Naive thymus-derived CD8-positive, alpha-beta T cell (primary cell): ENCODE results near the gene ERI2. TPM values are rescaled to one million over a fixed set of nuclear protein-coding genes. Genes with fewer than 3 reads are reported as not detected.
"Not testable (repeated sequence)": the region's sequence is repeated elsewhere in the genome, so short reads cannot be mapped to it uniquely, and the experiment has no call there.

Experiments
- ATAC-seq, 2 donors: fragments of 150-1000 bp; cut with Tn5 transposase in 1 of 2; sonication (Bioruptor Pico), chemical (Tn5 transposase) in 1 of 2; 1 replicate in 1 of 2; 2 replicates in 1 of 2; pipeline ENCODE4 v1.10.0; 2021; ENCODE audit warnings: mild to moderate bottlenecking in 2 of 2, moderate library complexity in 2 of 2
- POLR2A ChIA-PET: fragments of 350-600 bp; sonication (Branson Sonifier 250); formaldehyde crosslinking; loops from one replicate; lab custom pipeline; 2021; ENCODE audit warnings: antibody characterized with exemption; lab: Charles Lee
- DNase-seq, 10 donors: peaks; one replicate each; pipeline versions ENCODE4 v3.0.0 to v3.0.0-alpha.2; 2020 to 2022
- H3K27ac Mint-ChIP-seq, 10 donors: one replicate each; pipeline ENCODE4 v1.8.0; 2020 to 2022; ENCODE audit warnings: mild to moderate bottlenecking in 10 of 10, mixed read lengths in 10 of 10, moderate library complexity in 4 of 10, inconsistent platforms in 1 of 10
- H3K27me3 Mint-ChIP-seq, 5 donors: one replicate each; pipeline ENCODE4 v1.8.0; 2021 to 2022; ENCODE audit warnings: mixed read lengths in 5 of 5
- H3K36me3 Mint-ChIP-seq, 3 donors: one replicate each; pipeline ENCODE4 v1.8.0; 2020 to 2022; ENCODE audit warnings: mixed read lengths in 3 of 3, mild to moderate bottlenecking in 2 of 3, inconsistent platforms in 1 of 3
- H3K4me1 Mint-ChIP-seq, 4 donors: one replicate each; pipeline ENCODE4 v1.8.0; 2021 to 2022; ENCODE audit warnings: mixed read lengths in 4 of 4
- H3K4me3 Mint-ChIP-seq, 10 donors: one replicate each; pipeline ENCODE4 v1.8.0; 2020 to 2022; ENCODE audit warnings: mild to moderate bottlenecking in 10 of 10, mixed read lengths in 10 of 10, moderate library complexity in 6 of 10, inconsistent platforms in 1 of 10
- H3K9me3 Mint-ChIP-seq, 9 donors: one replicate each; pipeline ENCODE4 v1.8.0; 2020 to 2022; ENCODE audit warnings: mixed read lengths in 9 of 9, mild to moderate bottlenecking in 3 of 9, inconsistent platforms in 1 of 9, moderate library complexity in 1 of 9
- polyA plus RNA-seq, 3 donors: library from polyadenylated mRNA; unstranded; fragments of 300-500 nt; fragmentation: Illumina TruSeq; gene quantifications; one replicate each; pipeline ENCODE4 v1.2.3, GENCODE V29; 2021
- total RNA-seq, 8 experiments: library from RNA in 2 of 8; stranded (reverse) in 2 of 8; gene quantifications; one replicate each; pipeline ENCODE4 v1.2.3 and lab custom pipeline; 2021 to 2026

The ERI2 gene
- total and polyA plus RNA-seq, 5 experiments from 2014 or later = 1.2 to 3.8 (median 2.1) TPM

DNA sequence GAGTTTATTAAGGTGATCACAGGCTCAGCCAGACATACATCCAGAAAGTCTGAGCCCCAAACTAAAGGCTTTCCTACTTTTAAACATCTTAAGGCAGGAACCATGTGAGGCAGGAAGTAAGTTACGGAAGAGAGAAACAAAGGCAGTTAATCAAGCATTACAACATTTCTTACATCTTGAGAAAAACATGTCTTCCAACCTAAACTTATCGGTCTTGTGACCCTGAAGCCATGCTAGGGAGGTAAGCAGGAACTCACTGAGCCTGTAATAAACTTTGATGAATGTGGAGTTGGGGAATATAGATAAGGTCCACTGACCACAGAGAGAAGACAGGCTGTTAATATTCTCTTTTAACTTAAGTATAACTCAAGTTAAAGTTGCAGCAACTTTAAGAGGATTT, 45.9 kb downstream of the ERI2 start:
- Mint-ChIP-seq H3K4me3 (no peak overlapping the region), H3K27me3 (no peaks in the 10 kb centered on the region), H3K27ac (no peak overlapping the region), H3K9me3 (peaks cover 0 to 13% (median 8%) of the 10 kb centered on the region in 9 donors), H3K4me1 (peaks cover 13 to 35% (median 29%) of the 10 kb centered on the region in 4 donors), H3K36me3 (peaks cover 5 to 23% (median 14%) of the 10 kb centered on the region in 3 donors)
- DNase-seq = no peak
- no peak for ATAC-seq
- POLR2A ChIA-PET = no interaction called here

DNA sequence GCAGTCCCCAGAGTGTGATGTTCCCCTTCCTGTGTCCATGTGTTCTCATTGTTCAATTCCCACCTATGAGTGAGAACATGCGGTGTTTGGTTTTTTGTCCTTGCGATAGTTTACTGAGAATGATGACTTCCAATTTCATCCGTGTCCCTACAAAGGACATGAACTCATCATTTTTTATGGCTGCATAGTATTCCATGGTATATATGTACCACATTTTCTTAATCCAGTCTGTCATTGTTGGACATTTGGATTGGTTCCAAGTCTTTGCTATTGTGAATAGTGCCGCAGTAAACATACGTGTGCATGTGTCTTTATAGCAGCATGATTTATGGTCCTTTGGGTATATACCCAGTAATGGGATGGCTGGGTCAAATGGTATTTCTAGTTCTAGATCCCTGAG, 50.5 kb downstream of the ERI2 start:
- Mint-ChIP-seq H3K9me3 (peaks cover 0 to 32% (median 17%) of the 10 kb centered on the region in 9 donors), H3K36me3 (peaks cover 1 to 12% (median 11%) of the 10 kb centered on the region in 3 donors)
- H3K27ac Mint-ChIP-seq, DNase-seq, H3K4me3 Mint-ChIP-seq, H3K27me3 Mint-ChIP-seq, POLR2A ChIA-PET, H3K4me1 Mint-ChIP-seq, ATAC-seq: not testable (repeated sequence)

DNA sequence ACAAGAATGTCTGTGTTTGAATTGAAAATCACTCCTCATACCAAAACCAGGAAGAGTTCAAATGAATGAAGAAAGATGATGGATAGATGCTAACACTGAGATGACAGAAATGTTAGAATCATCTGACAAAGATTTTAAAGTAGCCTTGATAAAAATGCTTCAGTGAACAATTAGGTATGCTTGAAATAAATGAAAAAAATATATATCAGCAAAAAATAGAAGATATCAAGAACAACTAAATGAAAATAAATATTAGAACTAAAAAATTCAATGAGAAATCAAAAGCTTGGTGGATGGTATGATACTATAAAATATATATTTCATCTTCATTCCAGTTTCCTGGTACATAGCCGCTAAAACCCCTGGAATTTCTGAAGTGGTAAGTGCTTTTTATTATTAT, 51.0 kb downstream of the ERI2 start:
- H3K4me3 Mint-ChIP-seq = no peak overlapping the region
- H3K27me3 Mint-ChIP-seq = peaks cover 0 to 1% (median 0%) of the 10 kb centered on the region in 5 donors
- POLR2A ChIA-PET = no interaction called here
- H3K36me3 Mint-ChIP-seq = peaks cover 0 to 11% (median 10%) of the 10 kb centered on the region in 3 donors
- H3K9me3 Mint-ChIP-seq = peaks cover 0 to 32% (median 16%) of the 10 kb centered on the region in 9 donors
- no peaks in the 10 kb centered on the region for H3K4me1 Mint-ChIP-seq
- DNase-seq (no peak), ATAC-seq (no peak)
- no peak overlapping the region for H3K27ac Mint-ChIP-seq

DNA sequence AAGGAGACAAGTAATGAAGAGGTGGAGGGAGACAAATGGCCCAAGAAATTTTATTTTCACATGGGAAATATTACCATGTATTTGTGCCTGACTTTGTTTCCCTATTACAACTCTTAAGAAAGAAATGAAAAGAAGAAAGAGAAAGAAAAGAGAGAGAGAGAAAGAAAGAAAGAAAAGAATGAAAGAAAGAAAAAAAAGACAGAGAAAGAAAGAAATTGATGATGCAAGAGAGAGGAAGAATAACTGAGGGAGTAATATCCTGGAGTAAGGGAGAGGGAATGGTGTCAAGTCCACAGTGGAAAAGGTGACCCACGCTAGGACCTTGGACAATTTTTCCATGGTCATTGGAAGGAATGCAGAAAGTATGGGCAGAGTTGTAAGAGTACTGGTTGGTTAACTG, 52.5 kb downstream of the ERI2 start:
- POLR2A ChIA-PET = no interaction called here
- no peaks in the 10 kb centered on the region for H3K4me1 Mint-ChIP-seq
- peaks cover 0 to 28% (median 11%) of the 10 kb centered on the region in 9 donors for H3K9me3 Mint-ChIP-seq
- H3K27ac Mint-ChIP-seq = no peak overlapping the region
- no peak overlapping the region for H3K4me3 Mint-ChIP-seq
- H3K27me3 Mint-ChIP-seq = peaks cover 0 to 1% (median 0%) of the 10 kb centered on the region in 5 donors
- DNase-seq (no peak), ATAC-seq (no peak)
- H3K36me3 Mint-ChIP-seq = peaks cover 0 to 15% (median under 1%) of the 10 kb centered on the region in 3 donors

DNA sequence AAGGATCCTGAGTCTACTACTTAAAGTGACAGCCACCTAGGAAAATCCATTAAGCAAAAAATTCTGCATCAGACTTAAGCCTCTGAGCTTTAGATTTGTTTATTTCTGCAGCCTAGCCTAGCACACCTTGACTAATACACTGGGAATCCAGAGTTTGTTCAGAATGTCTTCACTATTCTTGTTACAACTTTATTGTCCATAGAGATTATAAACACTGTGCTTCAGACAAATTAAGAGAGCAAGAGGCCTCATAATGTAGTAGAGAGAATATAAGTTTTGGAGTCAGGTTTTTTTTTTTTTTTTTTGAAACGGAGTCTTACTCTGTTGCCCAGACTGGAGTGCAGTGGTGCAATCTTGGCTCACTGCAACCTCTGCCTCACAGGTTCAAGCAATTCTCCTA, 55.7 kb downstream of the ERI2 start:
- Mint-ChIP-seq H3K4me1 (no peaks in the 10 kb centered on the region), H3K9me3 (peaks cover 6 to 47% (median 20%) of the 10 kb centered on the region in 9 donors), H3K36me3 (peaks cover 0 to 26% (median 9%) of the 10 kb centered on the region in 3 donors), H3K27ac (no peak overlapping the region), H3K4me3 (no peak overlapping the region), H3K27me3 (peaks cover 0 to 1% (median 0%) of the 10 kb centered on the region in 5 donors)
- POLR2A ChIA-PET = no interaction called here
- DNase-seq (no peak), ATAC-seq (no peak)

DNA sequence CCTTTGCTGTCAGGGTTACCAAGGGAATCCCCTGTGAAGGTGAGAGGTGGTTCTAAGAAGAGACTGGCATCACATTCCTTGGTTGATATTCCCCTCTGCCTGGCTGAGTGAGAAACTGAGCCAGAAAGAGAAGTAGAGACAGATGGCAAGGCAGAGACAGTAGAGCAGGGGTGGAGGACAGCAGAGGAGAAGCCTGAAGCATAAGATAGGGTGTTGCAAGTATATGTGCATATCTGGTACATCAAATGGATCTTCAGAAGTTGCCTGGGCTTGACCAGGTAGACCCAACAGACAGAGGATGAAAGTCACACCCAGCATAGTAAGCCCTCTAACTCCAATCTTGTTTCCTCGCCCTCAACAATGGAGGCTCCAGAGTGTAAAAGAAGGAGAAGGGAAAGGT, 56.8 kb downstream of the ERI2 start:
- Mint-ChIP-seq H3K27me3 (peaks cover 0 to 1% (median 0%) of the 10 kb centered on the region in 5 donors), H3K27ac (peak overlapping the region in 1 of 10 donors; percentile 29), H3K36me3 (peaks cover 0 to 26% (median 9%) of the 10 kb centered on the region in 3 donors), H3K9me3 (peaks cover 6 to 40% (median 16%) of the 10 kb centered on the region in 9 donors), H3K4me3 (no peak overlapping the region), H3K4me1 (peaks cover 0 to 3% (median 0%) of the 10 kb centered on the region in 4 donors)
- ATAC-seq (no peak), DNase-seq (no peak)
- POLR2A ChIA-PET = no interaction called here

DNA sequence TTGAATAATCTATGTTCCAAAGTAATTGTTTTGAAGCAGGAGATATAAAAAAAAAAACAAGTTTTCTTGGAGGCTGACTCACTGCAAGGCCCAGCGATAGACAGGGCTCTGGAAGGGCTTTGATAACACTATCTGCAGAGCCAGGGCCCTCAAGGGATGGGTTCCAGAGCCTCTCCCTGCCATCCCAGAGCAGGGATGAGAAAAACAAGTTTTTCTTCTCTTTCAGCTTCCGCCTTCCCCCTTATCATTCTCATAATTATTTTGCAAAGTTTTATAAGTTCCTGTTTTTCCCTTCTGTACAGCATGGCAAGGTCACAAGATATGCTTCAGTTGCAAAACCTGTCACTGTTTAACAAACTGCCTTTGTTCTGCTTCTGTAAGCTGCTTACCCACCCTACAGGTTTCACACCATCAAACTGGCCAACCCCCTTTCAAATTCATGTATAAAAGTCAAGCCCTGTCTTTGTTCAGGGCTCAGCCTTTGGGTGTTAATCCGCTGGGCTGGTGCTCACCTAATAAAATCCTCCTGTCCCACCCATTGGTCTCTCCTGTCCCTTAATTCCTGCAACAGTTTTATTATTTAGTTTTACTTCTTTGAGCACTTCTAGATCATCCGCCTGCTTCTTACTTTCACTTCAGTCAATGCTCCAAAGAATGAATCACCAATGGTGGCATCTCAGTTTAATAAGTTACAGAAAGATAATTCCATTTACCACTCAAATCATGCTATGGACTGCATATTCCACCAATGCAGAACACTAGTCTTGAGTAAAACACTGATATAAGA, 59.0 kb downstream of the ERI2 start:
- H3K36me3 Mint-ChIP-seq = peaks cover 0 to 15% (median 9%) of the 10 kb centered on the region in 3 donors
- H3K27me3 Mint-ChIP-seq = no peaks in the 10 kb centered on the region
- no peak for DNase-seq
- no peak for ATAC-seq
- POLR2A ChIA-PET = no interaction called here
- H3K9me3 Mint-ChIP-seq = peaks cover 4 to 23% (median 10%) of the 10 kb centered on the region in 9 donors
- H3K4me1 Mint-ChIP-seq = peaks cover 0 to 3% (median under 1%) of the 10 kb centered on the region in 4 donors
- no peak overlapping the region for H3K27ac Mint-ChIP-seq
- no peak overlapping the region for H3K4me3 Mint-ChIP-seq

DNA sequence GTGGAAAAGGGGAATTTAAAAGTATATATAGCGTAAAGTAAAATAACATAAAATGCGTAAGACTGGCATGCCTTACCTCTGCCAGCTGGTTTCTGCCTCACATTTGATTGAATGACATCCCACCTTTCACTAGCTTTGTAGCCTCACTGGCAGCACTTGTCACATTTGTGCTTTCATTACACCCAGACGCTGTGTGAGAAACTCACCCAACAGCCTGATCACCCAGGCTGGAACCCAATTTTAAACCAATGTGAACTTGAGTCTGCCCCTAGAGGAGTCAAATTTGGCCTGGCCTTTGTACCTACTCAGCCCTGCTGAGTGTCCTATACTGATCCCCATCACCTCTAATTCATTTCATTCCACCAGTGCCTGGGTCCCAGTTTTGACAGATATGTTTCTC, 59.8 kb downstream of the ERI2 start:
- no peak for ATAC-seq
- H3K4me1 Mint-ChIP-seq = peaks cover 0 to 6% (median 2%) of the 10 kb centered on the region in 4 donors
- POLR2A ChIA-PET = no interaction called here

More for the DNA sequence above, 59.8 kb downstream of the ERI2 start:
- H3K27ac Mint-ChIP-seq = no peak overlapping the region
- no peak for DNase-seq
- H3K4me3 Mint-ChIP-seq = no peak overlapping the region
- peaks cover 4 to 23% (median 10%) of the 10 kb centered on the region in 9 donors for H3K9me3 Mint-ChIP-seq
- peaks cover 0 to 15% (median 9%) of the 10 kb centered on the region in 3 donors for H3K36me3 Mint-ChIP-seq
- no peaks in the 10 kb centered on the region for H3K27me3 Mint-ChIP-seq

Other genes starting within 250 kb of the ERI2 start
- not detected for gene ACSM2B, start 230.1 kb downstream of the ERI2 start, total RNA-seq
- not detected for gene ACSM2B, start 230.1 kb downstream of the ERI2 start, polyA plus RNA-seq
- under 1 TPM; 0.77 to 0.99 TPM for gene ACSM1, start 108.8 kb downstream of the ERI2 start, total RNA-seq
- under 1 TPM in 1 of 3 donors, not detected in 2; 0.23 TPM for gene ACSM1, start 108.8 kb downstream of the ERI2 start, polyA plus RNA-seq
- 10 to 100 TPM; 82.5 to 83.3 TPM for gene THUMPD1, start 64.7 kb downstream of the ERI2 start, total RNA-seq
- 10 to 100 TPM; 63.8 to 74.2 (median 69.4) TPM for gene THUMPD1, start 64.7 kb downstream of the ERI2 start, polyA plus RNA-seq
- 10 to 100 TPM; 11.2 to 15.5 TPM for gene ACSM3, start 42.5 kb downstream of the ERI2 start, total RNA-seq
- 10 to 100 TPM in 2 of 3 donors, 1 to 10 TPM in 1; 7.9 to 15.7 (median 14.8) TPM for gene ACSM3, start 42.5 kb downstream of the ERI2 start, polyA plus RNA-seq
- gene REXO5, start 55 bp upstream of the ERI2 start, total RNA-seq = 1 to 10 TPM in 1 of 2 experiments, under 1 TPM in 1; 0.60 to 1.4 TPM
- under 1 TPM; 0.41 to 0.61 (median 0.51) TPM for gene REXO5, start 55 bp upstream of the ERI2 start, polyA plus RNA-seq
- 1 to 10 TPM; 4.2 to 6.2 TPM for gene DCUN1D3, start 93.9 kb upstream of the ERI2 start, total RNA-seq
- gene DCUN1D3, start 93.9 kb upstream of the ERI2 start, polyA plus RNA-seq = 1 to 10 TPM in 2 of 3 donors, under 1 TPM in 1; 0.47 to 1.1 (median 1.1) TPM
- 10 to 100 TPM; 22.2 to 23.7 TPM for gene LYRM1, start 94.3 kb upstream of the ERI2 start, total RNA-seq
- gene LYRM1, start 94.3 kb upstream of the ERI2 start, polyA plus RNA-seq = 10 to 100 TPM; 34.8 to 43.6 (median 41.4) TPM